GM18517 (cell line): ENCODE results near the gene RGS3.

ENCODE experiments used
- ATAC-seq: cut with Tn5 transposase; IDR thresholded peaks from one replicate; pipeline ENCODE4 v1.9.1; 2021; ENCODE audit warnings: mild to moderate bottlenecking, moderate library complexity; ENCODE audit not compliant: unreplicated experiment

RGS3 gene

DNA sequence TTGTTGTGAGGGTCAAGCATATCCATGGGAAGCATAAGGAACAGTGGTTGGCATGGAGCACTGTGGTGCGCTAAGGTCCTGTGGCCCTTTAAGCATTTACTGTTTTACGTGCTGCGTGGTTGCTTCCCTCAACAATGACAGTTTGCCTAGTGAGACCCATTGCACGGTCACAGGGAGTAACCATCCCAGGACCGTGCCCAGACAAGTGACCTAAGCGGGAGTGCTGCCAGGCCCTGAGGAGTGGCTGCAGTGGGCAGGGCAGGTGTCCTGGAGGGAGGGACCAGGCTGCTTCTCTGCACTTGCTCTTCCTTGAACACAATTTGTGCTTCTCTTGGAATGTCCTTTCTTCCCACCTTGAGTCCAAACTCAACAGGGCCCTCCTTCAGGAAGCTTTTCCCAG lies 64.6 kb downstream of the RGS3 start:
- ATAC-seq, result no peak

DNA sequence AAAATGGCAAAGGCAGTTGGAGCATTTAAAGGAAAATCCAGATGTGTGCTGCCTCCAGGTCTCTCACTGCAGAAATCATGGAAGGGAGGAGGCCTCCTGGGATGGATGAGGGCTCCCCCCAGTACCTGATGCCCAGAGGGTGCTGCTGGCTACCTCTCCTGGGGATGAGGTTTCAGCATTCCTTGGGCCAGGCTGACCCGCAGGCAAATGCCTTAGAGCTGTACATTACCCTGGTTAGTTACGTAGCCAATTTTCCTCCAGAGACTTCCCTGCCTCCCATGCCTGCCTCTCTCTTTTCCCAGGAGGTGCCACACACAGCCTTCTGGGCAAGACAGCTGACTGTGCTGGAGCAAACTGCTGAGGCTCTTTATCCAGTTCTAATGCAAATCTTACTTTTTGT lies 65.3 kb downstream of the RGS3 start:
- ATAC-seq, result no peak

DNA sequence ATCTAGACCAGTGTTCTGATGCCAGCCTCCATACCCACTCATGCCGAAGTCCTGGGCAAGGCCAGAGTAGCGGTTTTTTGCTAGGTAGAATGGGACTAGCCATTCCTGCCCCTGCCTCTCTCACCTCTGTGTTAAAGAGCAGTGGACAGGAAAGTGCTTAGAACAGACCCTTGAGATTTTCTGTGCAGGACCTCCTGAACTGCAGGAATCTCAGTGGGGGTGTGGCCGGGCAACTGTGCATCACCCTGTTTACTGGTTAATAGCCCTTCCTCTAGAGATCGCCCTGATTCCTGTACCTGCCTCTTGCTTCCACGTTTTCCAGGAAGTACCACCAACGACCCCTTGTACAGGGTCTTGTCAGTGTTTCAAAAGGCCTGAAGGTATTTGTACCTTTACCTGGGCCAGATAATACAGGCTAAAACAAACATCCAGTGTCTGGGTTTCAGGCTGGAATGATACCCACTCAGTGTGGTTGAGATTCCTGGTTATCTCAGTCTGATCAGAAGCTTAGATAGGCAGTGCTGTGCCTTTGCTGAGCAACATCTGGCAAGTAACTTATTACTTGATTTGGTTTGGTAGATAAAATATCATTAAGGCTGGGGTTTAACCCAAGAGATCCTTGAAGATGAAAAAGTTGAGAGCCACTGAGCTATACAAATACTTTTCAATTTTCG lies 65.9 kb downstream of the RGS3 start:
- ATAC-seq, result no peak

DNA sequence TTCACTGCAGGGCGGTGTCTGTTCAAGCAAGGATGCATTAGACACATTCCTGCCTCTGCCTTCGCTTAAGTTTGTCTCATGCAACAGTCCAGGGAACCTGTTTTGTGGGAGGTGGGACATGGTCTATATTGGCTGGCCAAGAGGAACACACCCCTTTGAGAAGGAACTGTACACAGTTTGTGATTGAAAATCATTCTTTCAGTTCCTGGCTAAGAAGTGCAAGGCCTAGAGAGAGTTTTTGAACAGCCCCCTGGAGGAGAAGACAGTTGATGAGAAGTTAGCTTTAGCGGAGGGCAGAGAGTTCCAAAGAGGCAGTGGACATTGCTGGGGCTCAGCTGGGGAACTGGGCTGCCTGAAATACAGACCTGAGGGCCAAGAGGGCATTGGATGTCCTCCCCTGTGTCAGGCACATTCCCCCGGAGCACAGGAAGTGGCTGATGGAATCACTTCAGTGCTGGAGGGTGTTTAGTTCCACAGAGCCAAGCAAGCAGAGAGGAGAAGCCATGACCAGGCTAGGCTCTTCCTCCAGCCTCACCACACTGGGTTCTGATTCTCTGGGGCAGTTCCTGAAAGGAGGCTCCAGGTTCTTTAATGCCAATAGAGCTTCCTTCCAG lies 66.6 kb downstream of the RGS3 start:
- ATAC-seq, result no peak

DNA sequence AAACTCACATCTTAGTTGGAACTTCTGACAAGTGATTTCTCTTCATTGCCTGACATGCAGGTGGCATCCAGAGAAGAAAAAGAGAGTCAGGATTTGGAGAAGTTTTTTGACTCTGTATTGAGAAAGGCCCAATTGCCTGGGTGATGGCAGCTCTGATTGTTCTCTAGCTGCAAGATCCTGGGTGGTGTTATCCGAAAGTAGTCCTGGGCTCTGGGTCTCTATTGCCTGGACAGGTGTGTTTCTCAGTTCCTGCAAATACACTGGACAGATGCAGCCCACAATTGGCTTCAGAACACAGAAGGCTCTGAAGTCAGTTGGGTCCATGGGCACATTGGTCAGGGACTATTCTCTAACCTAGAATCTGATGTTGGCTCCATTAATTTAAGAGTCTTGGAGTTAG lies 67.4 kb downstream of the RGS3 start:
- ATAC-seq, result no peak

DNA sequence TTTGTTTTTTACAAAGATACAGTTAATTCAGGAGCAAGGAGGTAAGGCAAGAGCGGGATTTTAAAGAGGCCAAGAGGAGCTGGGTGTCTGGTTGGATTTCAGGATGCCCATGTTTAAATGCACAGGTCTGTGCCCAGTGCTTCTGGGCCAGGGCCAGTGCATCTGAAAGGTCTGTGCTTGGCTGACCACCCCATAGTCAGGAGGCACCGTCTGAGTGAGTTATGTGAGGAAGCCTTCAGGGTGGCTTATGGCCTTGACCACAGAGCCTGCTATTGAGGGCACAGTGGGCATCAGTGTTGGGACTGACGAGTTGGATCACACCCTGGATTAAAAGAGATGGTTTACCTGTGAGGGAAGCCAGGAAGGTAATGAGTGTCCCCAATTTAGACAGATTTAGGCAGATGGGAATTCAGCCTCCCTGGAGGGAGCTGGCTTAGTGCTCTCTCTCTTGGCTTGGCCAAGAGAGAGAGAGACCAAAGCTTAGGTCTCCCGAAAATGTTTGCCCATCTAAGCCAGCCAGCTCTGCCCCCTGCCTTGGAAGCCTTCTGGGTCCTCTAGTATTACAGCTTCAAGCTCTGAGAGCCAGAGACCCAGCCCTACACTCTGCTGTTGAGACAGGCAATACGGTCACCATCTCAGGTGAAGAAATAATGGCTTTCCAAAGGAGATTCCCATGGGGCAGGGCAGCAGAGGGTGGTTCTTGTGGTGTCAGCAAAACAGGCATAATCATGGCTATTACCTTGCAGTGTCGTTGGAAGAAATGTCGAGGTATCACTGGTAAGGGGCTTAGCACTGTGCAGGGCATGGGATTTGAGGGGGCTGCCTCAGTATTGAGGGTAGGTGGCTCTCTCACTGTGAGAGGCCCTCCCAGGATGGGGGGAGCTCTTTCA lies 68.6 kb downstream of the RGS3 start:
- no peak for ATAC-seq

DNA sequence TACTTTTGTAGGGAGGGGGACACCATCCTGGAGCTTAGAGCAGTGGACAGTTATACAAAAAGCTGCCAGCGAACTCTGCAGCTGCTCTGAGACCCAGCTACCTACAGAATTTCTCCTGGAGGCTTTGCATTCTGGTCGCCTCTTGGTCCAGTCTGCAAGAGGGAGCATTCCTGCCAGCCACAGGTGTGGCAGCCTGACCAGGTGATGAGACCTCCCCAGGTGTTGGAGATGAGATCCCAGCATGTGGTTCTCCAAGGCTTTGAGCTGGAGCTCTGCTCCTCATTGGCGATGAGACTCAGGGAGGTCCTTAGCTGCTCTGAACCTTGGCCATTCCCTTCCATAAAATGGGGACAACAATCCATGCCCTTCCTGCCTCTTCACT lies 69.3 kb downstream of the RGS3 start:
- no peak for ATAC-seq

DNA sequence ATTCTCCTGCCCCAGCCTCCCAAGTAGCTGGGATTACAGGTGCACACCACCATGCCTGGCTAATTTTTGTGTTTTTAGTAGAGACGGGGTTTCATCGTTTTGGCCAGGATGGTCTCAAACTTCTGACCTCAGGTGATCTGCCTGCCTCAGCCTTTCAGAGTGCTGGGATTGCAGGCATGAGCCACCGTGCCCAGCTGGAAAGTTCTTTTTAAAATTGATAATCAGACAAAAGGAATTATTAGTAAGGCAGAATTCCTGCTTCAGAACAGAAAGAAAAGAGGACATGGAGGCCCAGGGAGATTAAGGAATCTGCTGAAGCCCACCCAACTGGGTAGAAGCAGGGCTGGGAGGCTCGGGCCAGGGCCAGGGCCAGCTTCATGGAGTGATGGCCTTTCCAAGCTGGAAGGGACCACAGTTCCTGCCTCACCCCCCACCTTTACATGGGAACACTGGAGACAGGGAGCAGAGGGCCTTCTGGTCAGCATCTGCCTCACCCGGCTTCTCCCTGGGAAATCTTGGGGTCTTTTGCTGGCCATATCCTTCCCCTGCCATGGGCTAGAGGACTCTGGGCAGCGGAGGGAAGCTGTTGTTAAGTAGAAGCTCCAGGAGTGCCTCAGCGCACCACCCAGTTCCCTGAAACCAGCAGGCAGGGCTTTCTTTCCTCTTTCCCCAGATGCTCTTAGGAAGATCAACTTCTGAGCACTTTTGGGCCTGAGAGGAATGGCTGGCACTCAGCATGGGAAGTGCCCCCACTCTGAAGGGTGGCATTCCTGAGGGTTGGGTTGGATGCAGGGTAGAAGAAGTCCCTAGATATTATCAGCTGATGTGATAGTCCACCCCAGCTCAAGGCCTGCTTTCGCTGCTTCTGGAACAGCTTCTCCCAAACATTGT lies 70.1 kb downstream of the RGS3 start:
- ATAC-seq, result no peak

DNA sequence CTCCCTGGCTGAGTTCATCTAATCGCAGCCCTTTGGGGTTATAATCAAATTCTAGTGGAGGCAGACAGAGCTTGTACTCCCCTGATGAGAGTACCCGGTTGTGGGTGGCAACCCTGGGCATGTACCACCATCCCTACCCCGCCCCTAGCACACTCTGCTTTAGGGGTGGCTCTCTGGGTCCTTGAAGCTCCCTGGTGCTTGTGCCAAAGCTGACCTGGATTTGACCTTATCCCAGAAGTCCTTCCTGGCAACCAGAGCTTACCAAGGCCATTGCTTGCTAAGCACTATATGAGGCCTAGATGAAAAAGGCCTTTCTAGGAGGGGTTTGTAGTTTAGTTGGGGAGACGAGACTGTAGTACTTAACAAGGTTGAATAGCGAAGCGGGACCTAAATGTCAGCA lies 72.2 kb downstream of the RGS3 start:
- no peak for ATAC-seq

DNA sequence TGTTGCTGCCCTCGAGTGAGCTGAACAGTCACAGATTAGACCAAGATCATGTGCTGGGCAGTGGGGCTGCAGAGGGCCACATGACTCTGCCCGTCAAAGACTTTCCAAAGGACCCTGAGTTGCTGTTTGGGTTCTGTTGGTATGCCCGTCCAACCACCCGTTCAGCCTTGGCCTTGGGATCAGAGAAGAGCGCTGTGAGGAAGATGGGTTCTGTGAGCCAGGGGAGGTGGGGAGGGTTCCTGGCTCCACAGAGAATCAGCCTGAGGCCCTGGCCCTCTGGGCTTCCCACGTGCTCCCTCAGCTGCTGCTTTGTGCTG lies 72.6 kb downstream of the RGS3 start:
- no peak for ATAC-seq

DNA sequence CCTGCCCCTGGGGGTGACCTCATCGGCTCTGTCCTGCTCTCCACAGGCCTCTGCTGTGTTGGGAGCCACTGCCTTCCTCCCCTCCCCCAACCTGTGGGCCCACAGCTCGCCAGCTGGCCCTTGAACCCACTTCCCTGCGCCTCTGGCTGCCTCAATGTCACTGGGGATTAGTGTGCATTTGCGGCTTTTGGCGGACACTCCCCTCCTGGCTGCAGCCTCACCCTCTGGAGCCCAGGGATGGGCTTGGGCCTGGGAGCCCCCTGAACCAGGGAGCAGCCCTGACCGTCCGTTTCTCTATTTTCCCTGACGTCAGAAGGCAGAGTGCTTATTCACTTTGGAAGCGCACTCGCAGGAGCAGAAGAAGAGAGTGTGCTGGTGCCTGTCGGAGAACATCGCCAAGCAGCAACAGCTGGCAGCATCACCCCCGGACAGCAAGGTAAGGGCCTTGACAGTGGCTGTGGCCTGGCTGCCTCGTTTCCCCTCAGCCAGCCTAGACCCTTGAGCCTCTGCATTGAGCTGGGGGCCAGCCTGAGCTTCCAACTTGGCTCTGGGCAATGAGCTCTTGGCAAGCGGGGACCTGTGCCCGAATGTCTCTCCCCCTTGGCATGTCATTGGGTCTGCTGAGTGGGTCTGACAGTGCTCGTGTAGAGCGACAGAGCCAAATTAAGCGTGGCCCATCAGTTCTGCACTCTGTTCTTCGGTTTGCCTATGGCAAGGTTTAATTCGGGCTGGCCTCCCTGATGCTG lies 73.1 kb downstream of the RGS3 start:
- no peak for ATAC-seq

DNA sequence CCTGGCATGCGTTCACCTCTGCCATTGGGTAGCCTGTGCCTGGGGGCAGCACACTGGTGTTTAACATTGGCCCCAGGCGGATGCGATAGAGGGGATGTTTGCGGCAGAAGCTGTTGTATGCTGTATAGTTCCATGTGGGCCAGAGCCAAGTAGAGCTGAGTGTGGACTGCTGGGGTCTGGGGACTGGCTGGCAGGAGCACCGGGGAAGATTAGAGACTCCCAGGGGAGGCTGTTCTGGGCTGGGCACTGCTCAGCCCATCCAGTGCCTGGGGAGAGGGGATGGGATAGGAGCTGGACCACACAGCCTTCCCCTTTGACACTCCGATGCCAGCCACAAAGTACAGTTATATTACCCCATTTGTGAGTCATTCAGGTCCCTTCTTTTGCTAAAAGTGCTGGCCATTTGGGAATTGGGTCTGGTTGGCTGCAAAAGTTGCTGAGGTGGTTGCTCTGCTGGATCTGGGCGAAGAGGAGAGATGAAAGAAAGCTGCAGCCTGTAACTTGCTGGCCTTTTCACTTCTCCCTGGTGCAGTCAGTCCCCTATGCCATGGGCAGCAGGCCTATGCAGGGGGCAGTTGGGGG lies 73.8 kb downstream of the RGS3 start:
- ATAC-seq, result no peak

DNA sequence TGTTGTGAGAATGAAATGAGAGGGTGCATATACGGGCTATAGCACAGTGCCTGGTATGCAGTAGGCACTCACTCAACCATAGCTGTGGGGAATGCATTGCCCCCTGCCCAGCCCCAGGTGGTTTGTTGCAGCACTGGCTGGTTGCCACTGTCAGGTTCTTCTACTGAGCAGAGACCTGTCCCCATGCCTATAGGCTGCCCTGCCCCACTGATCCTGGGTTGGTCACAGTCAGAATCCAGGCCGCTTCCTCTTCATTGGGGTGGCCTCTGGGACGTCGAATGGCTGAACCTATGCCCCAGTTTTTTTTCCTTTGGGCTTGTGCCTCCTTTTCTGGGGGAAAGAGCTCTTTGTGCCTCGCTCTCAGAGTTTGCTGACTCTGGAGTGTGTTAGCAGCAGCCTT lies 74.6 kb downstream of the RGS3 start:
- ATAC-seq, result no peak

DNA sequence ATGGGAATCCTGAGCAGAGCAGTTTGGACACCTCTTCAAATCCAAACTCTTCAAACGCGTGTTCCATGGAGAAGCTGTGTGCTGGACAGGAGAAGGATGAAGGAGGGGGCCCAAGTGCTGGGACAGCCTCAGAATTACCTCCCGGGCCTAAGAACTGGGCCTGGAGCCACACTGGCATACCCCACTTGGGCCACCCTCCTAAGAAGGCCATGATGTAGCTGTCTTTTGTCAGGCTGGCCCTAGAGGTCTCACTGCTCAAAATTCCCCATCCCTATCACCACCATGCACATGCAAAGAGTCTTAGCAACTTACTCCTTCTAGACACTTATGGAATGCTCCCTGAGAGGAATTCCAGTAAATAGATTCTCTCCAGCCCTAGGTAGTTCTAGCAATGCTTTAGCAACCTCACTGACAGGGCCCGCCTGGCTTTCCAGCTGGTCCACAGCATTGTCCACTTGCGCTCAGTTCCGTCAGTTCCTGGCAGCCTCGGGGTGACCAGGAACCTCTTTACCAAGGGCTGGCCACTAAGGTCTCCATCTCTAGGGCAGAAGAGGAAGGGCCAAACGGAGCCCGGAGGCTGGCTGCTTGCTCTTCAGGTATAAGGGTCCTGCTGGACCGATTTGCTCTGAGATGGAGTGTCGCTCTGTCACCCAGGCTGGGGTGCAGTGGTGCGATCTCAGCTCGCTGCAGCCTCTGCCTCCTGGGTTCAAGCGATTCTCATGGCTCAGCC lies 75.3 kb downstream of the RGS3 start:
- no peak for ATAC-seq

DNA sequence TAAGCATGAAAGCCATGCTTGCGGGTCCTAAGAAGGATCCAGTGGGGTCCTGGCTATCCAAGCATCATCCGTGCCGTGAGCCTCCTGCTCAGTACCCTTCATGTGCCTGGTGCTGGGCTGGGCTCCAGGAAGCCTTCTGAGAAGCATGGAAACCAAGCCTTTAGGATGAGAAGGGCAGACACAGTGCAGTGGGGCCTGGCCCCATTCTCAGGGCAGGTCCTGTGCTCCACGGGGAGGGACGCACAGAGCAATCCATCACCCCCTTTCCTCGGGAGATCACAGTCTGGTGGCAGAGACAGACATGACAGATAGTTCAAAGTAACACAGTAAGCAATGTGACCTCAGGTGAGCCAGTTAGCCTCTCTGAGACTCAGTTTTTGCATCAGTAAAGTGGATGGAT lies 76.9 kb downstream of the RGS3 start:
- no peak for ATAC-seq

DNA sequence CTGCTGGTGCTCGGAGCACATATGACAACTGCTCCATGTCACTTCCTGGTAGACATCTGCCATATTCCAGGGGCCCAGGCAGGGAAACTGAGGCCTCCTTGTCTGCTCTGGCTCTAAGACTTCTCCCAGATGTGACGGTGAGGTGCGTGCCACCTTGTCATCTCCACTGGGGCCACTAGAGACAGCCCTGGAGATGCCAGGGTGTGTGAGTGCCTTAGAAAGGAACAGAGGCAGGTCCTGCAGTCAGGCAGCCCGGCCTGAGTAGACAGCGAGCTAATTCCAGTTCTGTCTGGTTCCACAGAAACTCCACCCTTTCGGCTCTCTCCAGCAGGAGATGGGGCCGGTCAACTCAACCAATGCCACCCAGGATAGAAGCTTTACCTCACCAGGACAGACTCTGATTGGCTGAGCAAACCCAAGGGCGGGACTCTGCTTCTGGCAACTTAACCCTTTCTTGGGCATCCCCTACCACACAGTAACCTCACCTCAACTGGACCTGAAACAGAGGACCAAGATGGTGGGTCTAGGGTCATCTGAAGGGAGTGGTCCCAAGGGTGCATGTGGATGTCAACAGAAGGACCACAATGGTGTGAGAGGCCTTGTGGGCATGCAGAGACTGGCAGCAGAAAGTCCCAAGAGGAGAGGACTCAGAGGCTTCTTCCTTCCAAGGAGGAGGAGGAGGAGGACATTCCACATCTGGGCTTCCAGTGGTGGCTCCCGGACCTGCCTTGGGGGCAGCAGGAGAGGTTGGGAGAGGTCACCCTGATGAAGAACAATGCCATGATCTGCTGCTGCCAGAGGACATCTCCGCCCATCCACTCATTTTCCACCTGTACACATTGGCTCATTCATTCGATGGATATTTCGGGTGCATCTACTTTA lies 77.7 kb downstream of the RGS3 start:
- no peak for ATAC-seq

DNA sequence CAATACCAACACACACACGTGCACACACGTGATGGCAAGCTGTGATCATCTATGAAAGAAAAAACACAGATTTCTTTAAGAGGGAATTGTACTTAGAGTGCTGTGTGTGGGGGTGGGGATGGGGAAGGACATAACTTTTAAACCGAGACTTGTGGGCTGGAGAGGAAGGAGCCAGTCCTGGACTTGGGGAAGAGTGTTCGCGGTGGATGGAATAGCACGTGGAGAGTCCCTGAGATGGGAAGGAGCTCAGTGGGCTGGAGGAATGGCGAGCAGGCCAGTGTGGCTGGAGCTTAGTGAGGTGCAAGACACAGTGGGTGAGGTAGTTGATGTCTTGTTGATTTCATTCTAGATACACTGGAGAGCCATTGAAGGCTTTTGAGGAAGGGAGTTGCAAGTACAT lies 78.5 kb downstream of the RGS3 start:
- ATAC-seq, result no peak

DNA sequence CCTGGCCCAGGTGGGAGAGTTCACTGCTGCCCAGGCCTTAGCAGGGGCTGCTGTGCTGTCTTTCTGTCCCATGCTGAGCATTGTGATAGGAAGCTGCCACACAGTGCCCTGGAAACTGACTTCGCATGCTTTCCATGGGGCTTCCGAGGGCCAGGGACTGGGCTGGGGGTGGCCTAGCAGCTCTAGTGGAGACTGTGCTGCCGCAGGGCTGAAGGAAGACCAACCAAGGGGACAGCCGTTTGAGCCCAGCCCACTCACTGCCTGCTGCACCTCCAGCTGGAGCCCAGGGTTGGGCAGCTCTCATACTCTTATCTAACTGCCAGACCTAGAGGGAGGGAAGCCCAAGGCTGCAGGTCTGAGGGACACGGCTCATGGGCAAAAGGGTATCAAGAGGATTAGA lies 79.2 kb downstream of the RGS3 start:
- ATAC-seq, result no peak
